Peyer's patch (tissue), 4 donors: Measurements from ENCODE around the gene MRC2.

Experiments used
- POLR2A ChIP-seq, 2 donors: fragments of 450-650 bp; IDR thresholded peaks; one replicate each; pipeline ENCODE4 v1.5.1; 2017; ENCODE audit warnings: antibody characterized with exemption in 2 of 2, mild to moderate bottlenecking in 2 of 2, moderate library complexity in 2 of 2
- TF ChIP-seq, protein P1 (sequence below), 6 experiments: fragments of 450-650 bp in 4 of 6; fragments of 200-600 bp in 2 of 6; sonication (generic) in 1 of 6; IDR thresholded peaks; one replicate each; pipeline ENCODE4 v1.5.1; 2017 to 2019; ENCODE audit warnings: antibody characterized with exemption in 6 of 6, mild to moderate bottlenecking in 3 of 6, moderate library complexity in 1 of 6

DNA sequence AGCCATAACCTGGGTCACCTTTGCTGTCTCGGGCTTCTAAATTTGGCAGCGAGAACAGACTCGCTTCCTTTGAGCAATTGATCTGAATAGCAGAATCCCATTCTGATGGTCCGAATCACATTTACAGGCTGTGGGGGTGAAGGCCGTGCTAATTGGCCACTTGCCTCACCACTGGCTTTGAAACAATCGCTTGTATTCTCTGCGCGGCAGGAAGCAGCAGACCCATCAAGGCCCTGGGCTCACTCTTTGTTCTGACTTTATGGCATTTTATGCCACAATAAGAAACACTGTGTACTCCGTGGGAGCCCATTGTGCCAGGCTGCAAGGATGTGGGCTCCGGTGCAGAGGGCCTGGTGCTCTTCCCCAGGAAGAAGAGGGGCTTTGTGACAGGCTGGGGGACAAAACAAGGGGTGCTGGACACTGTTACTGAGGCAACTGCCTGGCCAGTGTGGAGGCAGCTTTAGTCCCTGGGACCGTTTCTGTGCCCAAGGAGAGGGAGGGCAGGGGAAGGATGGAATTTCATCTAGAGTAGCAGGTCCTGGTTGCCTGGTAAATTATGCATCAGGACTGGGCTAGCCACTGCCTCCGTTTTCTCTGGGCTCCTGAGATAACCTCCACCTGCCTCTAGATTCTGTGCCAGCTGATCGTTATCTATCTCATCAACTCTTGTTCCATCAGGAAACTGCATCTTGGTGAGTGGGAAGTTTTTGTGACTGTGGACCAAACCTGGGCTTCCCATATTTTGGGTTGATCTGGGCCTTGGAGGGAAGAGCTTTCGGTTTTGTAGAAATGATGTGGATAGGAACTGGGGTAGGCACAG, 78.5 kb downstream of the MRC2 start:
- TF ChIP-seq, protein P1, sequence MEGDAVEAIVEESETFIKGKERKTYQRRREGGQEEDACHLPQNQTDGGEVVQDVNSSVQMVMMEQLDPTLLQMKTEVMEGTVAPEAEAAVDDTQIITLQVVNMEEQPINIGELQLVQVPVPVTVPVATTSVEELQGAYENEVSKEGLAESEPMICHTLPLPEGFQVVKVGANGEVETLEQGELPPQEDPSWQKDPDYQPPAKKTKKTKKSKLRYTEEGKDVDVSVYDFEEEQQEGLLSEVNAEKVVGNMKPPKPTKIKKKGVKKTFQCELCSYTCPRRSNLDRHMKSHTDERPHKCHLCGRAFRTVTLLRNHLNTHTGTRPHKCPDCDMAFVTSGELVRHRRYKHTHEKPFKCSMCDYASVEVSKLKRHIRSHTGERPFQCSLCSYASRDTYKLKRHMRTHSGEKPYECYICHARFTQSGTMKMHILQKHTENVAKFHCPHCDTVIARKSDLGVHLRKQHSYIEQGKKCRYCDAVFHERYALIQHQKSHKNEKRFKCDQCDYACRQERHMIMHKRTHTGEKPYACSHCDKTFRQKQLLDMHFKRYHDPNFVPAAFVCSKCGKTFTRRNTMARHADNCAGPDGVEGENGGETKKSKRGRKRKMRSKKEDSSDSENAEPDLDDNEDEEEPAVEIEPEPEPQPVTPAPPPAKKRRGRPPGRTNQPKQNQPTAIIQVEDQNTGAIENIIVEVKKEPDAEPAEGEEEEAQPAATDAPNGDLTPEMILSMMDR (IDR thresholded peaks at IDR 0.05) = no peak
- TF ChIP-seq POLR2A (IDR thresholded peaks at IDR 0.05) = no peak
